Subcutaneous adipose tissue (tissue), 4 donors: ENCODE data around the gene REG1A. TPM values are rescaled to one million over a fixed set of nuclear protein-coding genes. Genes with fewer than 3 reads are reported as not detected.

Experiments used
- CTCF ChIP-seq: fragments of 450-650 bp; IDR thresholded peaks from one replicate; pipeline ENCODE4 v1.5.1; 2016; ENCODE audit warnings: low read depth, mild to moderate bottlenecking, control low read depth, antibody characterized with exemption, moderate library complexity
- total RNA-seq, 4 donors: library from RNA; depleted of rRNA; stranded (reverse); fragments of >200 nt; gene quantifications; one replicate each; pipeline ENCODE4 v1.1.0, GENCODE V29; 2016

REG1A gene
- total RNA-seq, 4 donors from 2014 or later, result not detected

DNA sequence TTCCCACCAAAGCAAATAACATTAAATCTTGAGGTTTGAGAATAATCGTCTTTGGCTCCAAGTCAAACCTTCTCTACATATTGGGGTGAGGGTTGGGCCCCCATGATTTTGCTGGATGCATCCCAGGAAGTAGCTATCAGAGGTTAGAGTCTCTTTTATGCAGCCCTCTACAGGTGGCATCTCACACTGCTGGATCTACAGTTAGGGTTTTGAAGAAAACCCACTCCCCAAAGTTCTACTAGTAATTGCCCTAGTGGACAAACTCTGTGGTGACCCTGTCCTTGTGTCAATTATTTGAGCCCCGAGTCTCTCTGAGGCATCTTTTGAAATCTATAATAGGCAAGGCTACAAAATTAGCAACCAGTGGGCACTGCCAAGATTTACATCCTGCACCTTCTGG, 15.0 kb upstream of the REG1A start:
- no peak for TF ChIP-seq CTCF

DNA sequence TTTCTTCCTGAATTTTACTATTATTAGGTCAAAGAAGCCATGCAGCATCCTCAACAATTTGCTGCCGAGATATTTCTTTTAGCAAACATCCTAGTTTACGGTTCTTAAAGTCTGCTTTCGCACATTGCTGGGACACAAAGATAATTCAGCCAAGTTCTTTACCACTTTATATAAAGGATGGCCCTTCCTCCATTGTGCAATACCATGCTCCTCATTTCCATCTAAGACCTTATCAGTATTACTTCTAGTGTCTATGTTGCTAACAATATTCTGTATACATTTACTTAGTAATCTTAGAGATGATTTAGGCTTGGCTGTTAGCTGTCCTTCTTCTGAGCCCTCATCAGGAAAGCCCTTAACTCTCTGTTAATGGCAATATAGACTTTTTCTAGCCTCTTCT, 8.0 kb upstream of the REG1A start:
- TF ChIP-seq CTCF, result no peak

DNA sequence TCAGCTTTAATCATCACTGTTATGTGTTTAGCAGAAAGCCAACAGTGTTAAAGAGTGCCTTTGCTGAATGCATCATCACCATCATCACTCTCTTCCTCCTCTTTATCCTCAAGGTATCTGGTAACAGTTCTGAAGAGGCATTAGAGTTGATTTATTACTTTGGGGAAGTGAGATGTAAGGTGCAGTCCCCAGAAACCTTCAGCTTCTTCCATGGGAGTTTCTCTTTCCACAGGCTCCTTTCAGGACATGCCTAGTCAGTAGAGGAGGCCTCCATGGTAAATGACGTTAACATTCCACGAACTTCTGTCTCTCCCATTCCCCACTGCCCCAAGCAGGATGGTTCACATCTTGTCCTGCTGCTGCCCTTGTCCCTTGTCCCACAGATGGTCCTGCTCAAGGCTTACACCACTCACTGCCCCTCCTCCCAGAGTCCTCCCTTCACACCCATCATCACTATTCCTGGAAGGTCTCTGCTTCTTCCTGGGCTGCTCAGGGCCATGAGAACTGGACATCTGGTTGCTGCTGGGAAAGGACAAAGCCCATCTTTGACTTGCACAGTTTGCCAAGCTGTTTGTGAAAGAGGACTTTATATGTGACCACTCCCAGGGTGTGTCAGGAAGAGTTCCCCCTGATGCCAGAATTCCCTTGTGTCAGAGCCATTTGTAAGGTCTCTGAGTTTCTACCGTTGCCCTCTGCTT, 5.3 kb upstream of the REG1A start:
- TF ChIP-seq CTCF, result no peak

GRCh38 chr2:79116997-79117928, 3.0 kb upstream of the REG1A start:
- no peak for TF ChIP-seq CTCF

- no peak for TF ChIP-seq CTCF
These were observed 2.4 kb downstream of the REG1A start for GRCh38 chr2:79122676-79123075.

DNA sequence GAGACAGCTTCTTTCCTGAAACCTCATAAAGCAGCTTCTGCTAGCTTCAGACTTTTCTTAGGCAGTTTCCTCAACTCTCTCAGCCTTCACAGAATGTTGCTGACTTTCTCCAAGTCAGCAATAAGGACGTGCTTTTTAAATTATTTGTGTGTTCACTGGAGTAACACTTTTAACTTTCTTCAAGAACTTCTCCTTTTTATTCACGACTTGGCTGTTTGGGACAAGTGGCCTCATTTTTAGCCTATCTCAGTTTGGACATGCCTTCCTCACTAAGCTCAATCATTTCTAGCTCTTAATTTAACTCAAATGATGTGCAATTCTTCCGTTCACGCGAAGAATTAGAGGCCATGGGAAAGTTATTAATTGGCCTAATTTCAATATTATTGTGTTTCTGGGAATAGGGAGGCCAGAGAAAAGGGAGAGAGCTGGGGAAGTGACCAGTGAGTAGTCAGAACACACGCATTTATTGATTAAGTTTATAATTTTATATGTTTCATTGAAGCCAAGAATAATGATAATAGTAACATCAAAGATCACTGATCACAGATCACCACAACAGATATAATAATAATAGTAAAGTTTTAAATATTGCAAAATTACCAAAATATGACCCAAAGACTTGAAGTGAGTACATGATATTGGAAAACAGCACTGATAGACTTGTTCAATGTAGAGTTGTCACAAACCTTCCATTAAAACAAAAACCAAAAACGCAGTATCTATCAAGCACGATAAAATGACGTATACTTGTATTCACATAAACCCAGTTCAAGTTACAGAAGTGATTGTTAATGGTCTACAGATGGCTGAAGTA, 4.8 kb downstream of the REG1A start:
- TF ChIP-seq CTCF, result no peak

GRCh38 chr2:79125721-79125985, 5.4 kb downstream of the REG1A start:
- no peak for TF ChIP-seq CTCF
